COLO829 (cell line): ENCODE measurements around the gene IL13.
"Not testable (repeated sequence)": the region's sequence is repeated elsewhere in the genome, so short reads cannot be mapped to it uniquely, and the experiment has no call there.

Experiments
- DNase-seq: peaks from one replicate; pipeline ENCODE4 v3.0.0; 2012; ENCODE audit warnings: low spot score

IL13 gene

DNA sequence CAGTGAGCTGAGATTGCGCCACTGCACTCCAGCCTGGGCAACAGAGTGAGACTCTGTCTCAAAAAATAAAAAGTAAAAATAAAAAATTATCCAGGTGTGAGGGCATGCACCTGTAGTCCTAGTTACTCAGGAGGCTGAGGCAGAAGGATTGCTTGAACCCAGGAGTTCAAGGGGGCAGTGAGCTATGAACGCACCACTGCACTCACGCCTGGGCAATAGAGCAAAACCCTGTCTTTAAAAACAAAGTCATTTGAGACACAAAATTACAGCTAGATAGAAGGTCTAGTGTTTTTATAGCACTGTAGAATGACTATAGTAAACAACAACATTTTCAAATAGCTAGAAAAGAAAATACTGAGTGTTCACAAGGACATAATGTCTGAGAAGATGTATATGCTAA is 32.2 kb downstream of the IL13 start:
- no peak for DNase-seq

DNA sequence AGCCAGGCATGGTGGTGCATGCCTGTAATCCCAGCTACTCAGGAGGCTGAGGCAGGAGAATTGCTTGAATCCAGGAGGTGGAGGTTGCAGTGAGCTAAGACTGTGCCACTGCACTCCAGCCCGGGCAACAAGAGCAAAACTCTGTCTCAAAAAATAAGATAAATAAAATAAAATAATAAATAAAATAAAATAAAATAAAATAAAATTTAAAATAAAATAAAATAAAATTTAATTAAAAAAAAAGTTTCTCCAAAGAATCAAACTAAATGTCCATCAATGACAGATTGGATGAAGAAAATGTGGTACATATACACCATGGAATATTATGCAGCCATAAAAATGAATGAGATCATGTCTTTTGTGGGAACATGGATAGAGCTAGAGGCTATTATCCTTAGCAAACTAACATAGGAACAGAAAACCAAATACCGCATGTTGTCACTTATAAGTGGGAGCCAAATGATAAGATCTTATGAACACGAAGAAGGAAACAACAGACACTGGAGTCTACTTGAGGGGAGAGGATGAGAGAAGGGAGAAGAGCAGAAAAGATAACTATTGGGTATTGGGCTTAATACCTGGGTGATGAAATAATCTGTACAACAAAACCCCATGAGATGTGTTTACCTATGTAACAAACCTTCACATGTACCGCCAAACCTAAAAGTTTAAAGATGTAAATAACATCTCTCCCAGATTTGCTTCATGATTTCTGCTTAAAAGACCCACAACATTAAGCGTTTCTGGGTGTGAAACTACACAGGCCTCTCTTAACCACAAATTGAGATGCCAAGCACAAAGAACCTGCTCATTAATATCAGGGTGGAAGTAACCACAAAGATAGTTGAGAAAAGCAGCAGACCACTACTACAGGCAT is 34.0 kb downstream of the IL13 start:
- not testable (repeated sequence) for DNase-seq

DNA sequence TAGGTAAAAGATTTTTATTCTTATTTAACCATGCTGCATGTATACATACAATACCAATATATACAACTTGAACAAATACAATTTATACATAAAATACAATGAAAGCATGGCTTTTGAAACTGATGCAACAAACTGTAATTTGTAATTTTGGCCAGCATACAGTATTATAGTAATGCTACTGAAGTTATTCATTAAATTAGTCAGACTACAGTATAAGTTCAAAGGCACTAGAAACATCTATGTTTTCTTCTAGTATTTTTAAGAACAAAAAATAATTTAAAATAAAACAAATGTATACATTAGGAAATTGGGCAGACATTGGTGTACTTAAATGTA is 34.6 kb downstream of the IL13 start:
- no peak for DNase-seq

DNA sequence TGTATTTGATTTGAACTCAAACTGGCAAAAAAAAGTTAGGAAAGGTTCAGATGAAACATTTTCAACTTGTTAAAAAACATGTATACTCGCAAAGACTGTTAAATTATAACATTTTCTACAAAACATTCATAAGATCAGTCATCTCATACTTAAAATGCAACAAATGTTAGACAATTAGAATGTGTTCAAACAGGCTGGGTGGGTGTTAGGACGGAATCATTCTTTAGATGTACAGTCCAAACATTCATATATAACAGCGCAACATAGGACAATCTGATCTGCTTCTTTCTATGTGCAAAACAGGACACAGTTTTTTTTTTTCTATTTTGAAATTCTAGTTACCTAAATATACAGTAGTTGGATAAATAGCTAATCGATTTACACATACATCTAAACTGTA is 38.0 kb downstream of the IL13 start:
- DNase-seq = no peak

DNA sequence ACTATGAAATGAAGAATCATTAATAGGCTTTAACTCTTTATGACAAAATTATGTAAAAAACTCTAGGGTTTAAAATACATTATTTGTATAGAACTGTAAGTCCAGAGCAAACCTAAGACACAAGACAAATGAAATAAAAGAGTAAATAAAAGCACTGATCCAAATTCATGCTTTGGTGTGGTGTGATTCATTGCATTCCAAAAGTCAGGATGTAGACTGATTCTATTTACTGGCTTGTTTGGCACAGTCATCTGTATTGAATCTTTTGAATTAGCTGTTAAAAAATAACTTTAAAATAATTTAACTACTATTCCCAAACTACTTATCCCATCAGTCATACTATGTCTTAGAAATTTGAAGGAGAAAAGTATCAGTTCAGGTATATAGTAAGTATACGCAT is 46.9 kb downstream of the IL13 start:
- DNase-seq = no peak

DNA sequence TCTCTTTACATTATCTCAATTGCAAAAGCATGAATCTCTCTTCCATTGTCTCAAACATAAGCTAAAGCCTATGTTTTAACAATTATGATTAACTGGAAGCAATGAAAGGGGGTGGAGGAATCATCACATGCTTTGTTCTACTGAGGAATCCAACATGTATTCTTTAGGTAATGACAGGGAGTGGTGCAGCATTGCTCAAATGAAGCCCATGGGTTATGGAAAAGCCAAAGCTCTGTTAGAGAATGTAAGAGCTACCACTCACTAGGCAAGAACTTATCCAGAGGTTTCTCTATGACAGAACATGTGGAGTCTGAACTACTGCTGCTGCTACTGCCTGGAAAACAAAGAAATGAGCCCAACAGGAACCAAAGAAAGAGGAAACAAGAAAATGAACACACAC is 50.7 kb downstream of the IL13 start:
- DNase-seq = no peak
